ACC112 (cell line): ENCODE results near the gene MBNL1.
A peak's percentile ranks its signal among the peaks of the same experiment; 100 is the strongest.

Experiments
- H2AFZ ChIP-seq: fragments of 200-600 bp; sonication (generic); one replicate; pipeline ENCODE4 v1.6.0; 2017; ENCODE audit warnings: antibody characterized with exemption, low read length; ENCODE audit not compliant: unreplicated experiment
- H3K27ac ChIP-seq: fragments of 200-600 bp; sonication (generic); 2 replicates; pipeline ENCODE4 v1.5.1; 2014; ENCODE audit warnings: low read depth, mild to moderate bottlenecking, antibody characterized with exemption, low read length, moderate library complexity
- H3K27me3 ChIP-seq: fragments of 200-600 bp; sonication (generic); 2 replicates; pipeline ENCODE4 v1.6.1; 2014; ENCODE audit warnings: mild to moderate bottlenecking, antibody characterized with exemption, low read length, moderate library complexity, mixed read lengths; ENCODE audit not compliant: insufficient read depth
- H3K36me3 ChIP-seq: fragments of 200-600 bp; sonication (generic); 2 replicates; pipeline ENCODE4 v1.6.1; 2016; ENCODE audit warnings: mild to moderate bottlenecking, antibody characterized with exemption, low read length, moderate library complexity, mixed read lengths; ENCODE audit not compliant: insufficient read depth
- H3K4me1 ChIP-seq: fragments of 200-600 bp; sonication (generic); one replicate; pipeline ENCODE4 v1.6.1; 2016; ENCODE audit warnings: low read length, mixed read lengths; ENCODE audit not compliant: insufficient read depth, unreplicated experiment, control insufficient read depth
- H3K4me3 ChIP-seq: fragments of 200-600 bp; sonication (generic); 2 replicates; pipeline ENCODE4 v1.5.1; 2014; ENCODE audit warnings: mild to moderate bottlenecking, low read depth, low read length
- H3K79me2 ChIP-seq: fragments of 200-600 bp; sonication (generic); one replicate; pipeline ENCODE4 v1.6.0; 2016; ENCODE audit warnings: low read length; ENCODE audit not compliant: control insufficient read depth, unreplicated experiment, insufficient read depth

MBNL1 gene

GRCh38 chr3:152455989-152456388 is 187.3 kb downstream of the MBNL1 start:
- no peaks in the 10 kb centered on the region for H3K27me3 ChIP-seq
- H3K4me1 ChIP-seq, result peaks cover 2% of the 10 kb centered on the region
- peaks cover 3% of the 10 kb centered on the region for H3K79me2 ChIP-seq
- no peak overlapping the region for H2AFZ ChIP-seq
- H3K36me3 ChIP-seq, result peaks cover 53% of the 10 kb centered on the region
- no peak overlapping the region for H3K4me3 ChIP-seq
- no peak overlapping the region for H3K27ac ChIP-seq

DNA sequence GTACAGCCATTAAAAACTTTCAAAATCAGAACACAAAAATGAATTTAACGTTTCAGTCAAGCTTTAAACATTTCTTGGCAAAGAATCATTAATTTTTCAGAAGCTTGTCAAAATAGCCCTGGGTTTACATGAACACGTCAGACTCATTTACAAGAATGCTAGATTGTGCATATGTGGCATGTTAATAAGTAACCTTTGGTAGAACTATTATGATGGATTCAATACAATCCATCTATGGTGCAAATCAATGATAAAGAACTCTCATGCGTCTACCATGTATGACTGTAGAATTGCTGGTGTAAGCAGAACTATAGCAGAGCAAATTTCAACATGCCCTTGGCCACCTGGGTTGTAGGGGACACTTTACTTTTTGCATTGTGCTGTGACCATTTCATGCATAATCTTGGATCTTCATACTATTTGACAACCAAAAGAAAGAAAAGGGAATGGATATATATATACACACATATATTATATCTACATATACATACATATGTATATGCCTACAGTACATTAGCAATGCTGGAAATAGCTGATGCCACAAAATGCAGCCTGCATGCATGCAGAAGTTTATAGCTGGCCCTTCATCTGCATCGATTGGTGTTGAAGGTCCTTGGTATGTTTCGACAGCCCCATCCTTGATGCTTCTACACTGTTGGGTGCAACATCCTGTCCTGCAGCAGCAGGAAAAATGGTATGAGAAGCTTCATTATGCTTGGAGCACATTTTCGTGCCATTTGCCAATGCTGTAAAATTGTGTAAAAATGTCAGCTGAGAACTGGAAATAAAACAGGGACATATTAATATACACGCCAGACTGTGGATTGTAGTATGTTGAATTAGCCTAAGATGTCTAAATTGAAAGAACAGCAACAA is 189.0 kb downstream of the MBNL1 start:
- Histone ChIP-seq H3K36me3 (peaks cover 53% of the 10 kb centered on the region), H3K27me3 (no peaks in the 10 kb centered on the region), H3K4me3 (no peak overlapping the region), H3K27ac (no peak overlapping the region), H3K4me1 (peaks cover 7% of the 10 kb centered on the region), H3K79me2 (peaks cover 3% of the 10 kb centered on the region), H2AFZ (no peak overlapping the region)

DNA sequence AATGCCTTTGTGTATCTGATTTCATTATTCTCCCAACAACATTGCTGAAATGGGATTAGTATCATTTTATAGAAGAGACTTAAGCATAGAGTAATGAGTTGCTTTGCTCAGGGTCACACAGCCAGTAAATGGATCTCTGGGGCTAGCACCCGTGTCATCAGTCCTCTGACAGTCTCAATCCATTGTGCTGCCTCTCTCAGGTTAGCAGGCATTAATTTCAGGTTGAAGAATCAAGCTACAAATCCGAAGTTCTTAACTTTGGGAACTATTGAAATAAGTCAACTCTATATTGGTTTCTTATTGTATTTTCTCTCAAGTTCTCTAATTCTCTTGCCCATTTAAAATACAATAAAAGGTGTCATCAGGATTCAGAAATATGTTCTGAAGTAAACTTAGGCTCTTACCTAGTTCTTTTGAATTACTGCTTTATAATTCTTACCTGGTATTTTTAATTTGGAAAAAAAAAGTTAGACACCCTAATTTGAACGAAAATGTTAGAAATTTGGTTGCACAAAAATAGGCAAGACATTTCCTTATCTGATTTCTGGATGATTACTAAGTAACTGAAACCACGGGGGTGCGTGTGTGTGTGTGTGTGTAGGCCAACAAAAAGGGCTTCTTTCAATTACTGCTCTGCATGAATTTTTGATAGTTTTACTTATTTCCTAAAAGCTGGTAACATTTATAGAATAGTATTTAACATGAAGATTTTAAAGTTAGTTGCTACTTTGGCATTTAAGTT is 189.8 kb downstream of the MBNL1 start:
- H3K36me3 ChIP-seq, result peaks cover 56% of the 10 kb centered on the region
- no peak overlapping the region for H3K4me3 ChIP-seq
- H3K27me3 ChIP-seq, result no peaks in the 10 kb centered on the region
- no peak overlapping the region for H3K27ac ChIP-seq
- H2AFZ ChIP-seq, result no peak overlapping the region
- H3K79me2 ChIP-seq, result peaks cover 3% of the 10 kb centered on the region
- H3K4me1 ChIP-seq, result peaks cover 7% of the 10 kb centered on the region

GRCh38 chr3:152459118-152459515 is 190.4 kb downstream of the MBNL1 start:
- Histone ChIP-seq H3K4me1 (peaks cover 7% of the 10 kb centered on the region), H3K4me3 (no peak overlapping the region), H3K27ac (no peak overlapping the region), H3K27me3 (no peaks in the 10 kb centered on the region), H2AFZ (no peak overlapping the region), H3K79me2 (peaks cover 3% of the 10 kb centered on the region), H3K36me3 (peaks cover 58% of the 10 kb centered on the region)

DNA sequence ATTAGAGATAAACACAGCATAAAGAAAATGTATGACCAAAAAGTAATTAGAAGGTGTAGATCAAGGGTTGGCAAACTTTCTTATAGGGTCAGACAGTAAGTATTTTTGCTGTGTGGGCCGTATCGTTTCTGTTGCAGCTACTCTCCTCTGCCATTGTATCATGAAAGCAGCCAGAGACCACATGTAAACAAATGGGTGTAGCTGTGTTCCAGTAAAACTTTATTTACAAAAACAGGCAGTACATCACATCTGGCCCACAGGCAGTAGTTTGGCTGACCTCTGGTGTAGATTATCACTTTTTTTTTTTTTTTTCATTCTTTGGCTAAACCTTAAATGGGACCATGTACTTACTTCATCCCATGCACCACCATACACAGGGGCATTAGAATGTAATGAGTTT is 190.8 kb downstream of the MBNL1 start:
- no peak overlapping the region for H2AFZ ChIP-seq
- H3K36me3 ChIP-seq, result peaks cover 55% of the 10 kb centered on the region
- H3K27ac ChIP-seq, result no peak overlapping the region
- peaks cover 2% of the 10 kb centered on the region for H3K79me2 ChIP-seq
- no peaks in the 10 kb centered on the region for H3K27me3 ChIP-seq
- peaks cover 7% of the 10 kb centered on the region for H3K4me1 ChIP-seq
- no peak overlapping the region for H3K4me3 ChIP-seq

DNA sequence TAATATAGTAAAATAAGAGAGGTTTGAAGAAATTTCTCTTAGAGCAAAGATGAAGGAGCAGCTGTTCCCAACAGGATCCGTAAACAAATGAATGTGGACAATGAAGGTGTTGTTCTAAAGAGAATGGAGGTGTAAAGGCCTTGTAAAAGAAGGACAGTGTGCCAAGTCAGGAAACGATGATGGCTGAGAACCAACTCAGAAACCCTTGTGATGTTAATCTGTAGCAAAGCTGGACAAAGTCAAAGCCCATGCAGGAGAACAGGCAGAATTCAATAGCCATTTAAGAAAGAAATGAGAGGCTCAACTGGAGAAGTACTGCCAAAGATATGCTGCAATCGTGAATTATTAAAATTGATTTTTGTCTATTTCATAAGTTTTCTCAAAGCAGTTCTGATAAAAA is 192.2 kb downstream of the MBNL1 start:
- no peaks in the 10 kb centered on the region for H3K79me2 ChIP-seq
- no peak overlapping the region for H3K4me3 ChIP-seq
- H3K27ac ChIP-seq, result peak overlapping the region; percentile 24
- H3K4me1 ChIP-seq, result peaks cover 7% of the 10 kb centered on the region
- no peaks in the 10 kb centered on the region for H3K27me3 ChIP-seq
- no peak overlapping the region for H2AFZ ChIP-seq
- H3K36me3 ChIP-seq, result peaks cover 46% of the 10 kb centered on the region

- H3K36me3 ChIP-seq, result peaks cover 41% of the 10 kb centered on the region
- peaks cover 11% of the 10 kb centered on the region for H3K4me1 ChIP-seq
- H3K4me3 ChIP-seq, result no peak overlapping the region
- no peak overlapping the region for H2AFZ ChIP-seq
- no peaks in the 10 kb centered on the region for H3K79me2 ChIP-seq
- H3K27me3 ChIP-seq, result no peaks in the 10 kb centered on the region
- peak overlapping the region; percentile 24 for H3K27ac ChIP-seq
These were observed 192.7 kb downstream of the MBNL1 start for GRCh38 chr3:152461460-152461859.

GRCh38 chr3:152466784-152467183 is 198.1 kb downstream of the MBNL1 start:
- H2AFZ ChIP-seq, result no peak overlapping the region
- H3K27me3 ChIP-seq, result no peaks in the 10 kb centered on the region
- H3K27ac ChIP-seq, result no peak overlapping the region
- no peaks in the 10 kb centered on the region for H3K79me2 ChIP-seq
- H3K4me3 ChIP-seq, result no peak overlapping the region
- H3K4me1 ChIP-seq, result peaks cover 6% of the 10 kb centered on the region
- peaks cover 11% of the 10 kb centered on the region for H3K36me3 ChIP-seq

DNA sequence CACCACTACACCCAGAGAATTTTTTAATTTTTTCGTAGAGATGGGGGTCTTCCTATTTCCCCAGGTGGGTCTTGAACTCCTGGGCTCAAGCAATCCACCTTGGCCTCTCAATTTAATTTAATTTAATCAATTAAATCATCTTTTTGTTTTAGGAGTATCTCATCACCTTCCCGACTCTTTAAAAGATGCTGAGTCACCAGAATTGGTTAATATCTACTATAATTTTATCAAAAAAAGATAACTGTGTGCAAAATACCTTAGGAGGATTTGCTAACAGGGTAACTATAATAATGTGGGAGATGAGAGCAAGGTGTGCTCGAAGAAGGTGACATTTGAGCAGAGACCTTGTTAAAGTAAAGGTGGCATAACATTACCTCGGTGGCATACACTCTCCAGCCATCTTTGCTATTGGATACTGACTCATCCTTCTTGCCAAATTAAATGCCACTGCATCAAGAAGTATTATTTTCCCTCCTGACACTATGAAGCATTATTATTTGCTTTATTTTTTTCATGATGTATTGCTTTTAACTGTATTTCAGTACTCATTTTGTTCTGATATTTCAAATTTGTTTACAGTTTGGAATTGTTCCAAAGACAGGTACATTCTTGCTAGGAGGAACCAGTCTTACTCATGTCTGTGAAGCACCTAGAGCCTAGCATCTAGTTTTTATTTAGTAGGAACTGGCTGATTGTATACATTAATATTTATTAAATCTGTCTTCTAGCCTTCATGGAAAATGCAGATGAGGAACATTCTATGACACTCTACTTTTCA is 200.7 kb downstream of the MBNL1 start:
- H2AFZ ChIP-seq, result no peak overlapping the region
- no peak overlapping the region for H3K27ac ChIP-seq
- no peaks in the 10 kb centered on the region for H3K36me3 ChIP-seq
- no peak overlapping the region for H3K4me3 ChIP-seq
- H3K27me3 ChIP-seq, result no peaks in the 10 kb centered on the region
- no peaks in the 10 kb centered on the region for H3K79me2 ChIP-seq
- H3K4me1 ChIP-seq, result peaks cover 6% of the 10 kb centered on the region

DNA sequence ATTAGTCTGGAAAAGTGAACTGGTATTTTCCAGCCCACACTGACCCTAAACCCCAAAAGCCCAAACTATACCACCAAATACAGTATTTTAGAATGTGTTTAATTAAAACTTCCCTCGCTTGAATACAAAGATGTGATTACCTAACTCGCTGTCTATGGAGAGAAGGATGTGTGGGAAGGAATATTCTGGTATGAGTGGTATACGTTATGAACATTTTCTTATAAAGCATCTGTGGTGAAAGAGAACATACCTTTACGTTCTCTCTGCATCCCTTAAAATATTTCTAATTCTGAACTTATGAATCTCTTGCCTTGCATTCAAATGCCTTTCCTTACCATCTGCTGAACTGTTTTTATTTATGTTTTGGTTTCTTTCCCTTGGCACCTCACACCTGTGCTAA is 201.4 kb downstream of the MBNL1 start:
- Histone ChIP-seq H2AFZ (no peak overlapping the region), H3K36me3 (no peaks in the 10 kb centered on the region), H3K4me3 (no peak overlapping the region), H3K27ac (no peak overlapping the region), H3K27me3 (no peaks in the 10 kb centered on the region), H3K4me1 (peaks cover 6% of the 10 kb centered on the region), H3K79me2 (no peaks in the 10 kb centered on the region)
